Measurements from ENCODE around the gene SLC7A8. TPM values are rescaled to one million over a fixed set of nuclear protein-coding genes. Genes with fewer than 3 reads are reported as not detected.

Gene SLC7A8
- polyA plus RNA-seq, 1 donor (not counting 4 experiments of a cell fraction or from before 2014, with no cell fraction given), result 29.1 TPM

DNA sequence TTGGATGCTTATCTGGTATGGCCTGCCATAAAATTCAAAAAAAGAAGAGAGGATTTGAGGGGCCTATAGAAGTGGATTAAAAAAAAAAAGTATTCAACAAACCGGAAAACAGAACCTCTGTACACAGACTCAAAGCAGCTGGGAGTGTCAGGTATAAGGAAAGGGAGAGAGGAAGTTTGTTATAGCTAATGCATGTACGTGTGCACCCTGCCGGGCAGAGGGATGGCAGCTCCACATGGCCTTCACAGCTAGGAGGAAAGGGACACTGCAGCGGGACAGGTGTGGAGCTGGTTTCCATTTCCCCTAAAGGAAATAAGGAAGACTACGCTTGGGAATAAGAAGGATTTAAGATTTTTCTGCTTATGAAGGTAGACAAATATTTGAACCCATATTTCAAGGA lies 21.5 kb downstream of the SLC7A8 start:
- Histone ChIP-seq H4K20me1 (ENCODE audit: control insufficient read depth, extremely low read depth, insufficient read depth, low read length) (no peaks in the 10 kb centered on the region), H3K9me3 (ENCODE audit: control insufficient read depth, low read depth, low read length) (no peaks in the 10 kb centered on the region), H3K9ac (ENCODE audit: control insufficient read depth, extremely low read depth, insufficient read depth, low read length) (no peak overlapping the region), H3K4me1 (ENCODE audit: control insufficient read depth, extremely low read depth, insufficient read depth, low read length) (peaks cover 10% of the 10 kb centered on the region), H3K27me3 (ENCODE audit: control insufficient read depth, extremely low read depth, insufficient read depth, low read length) (no peaks in the 10 kb centered on the region), H3K4me3 (ENCODE audit: control insufficient read depth in 2 of 3, extremely low read depth in 1 of 3, insufficient read depth in 2 of 3, low read depth in 1 of 3, low read length in 3 of 3) (no peak overlapping the region), H3K9me1 (ENCODE audit: control insufficient read depth, extremely low read depth, insufficient read depth, low read length) (no peaks in the 10 kb centered on the region), H3K4me2 (ENCODE audit: control insufficient read depth, extremely low read depth, insufficient read depth, low read depth, low read length) (no peak overlapping the region), H3K79me2 (ENCODE audit: control insufficient read depth, insufficient read depth, low read length) (no peaks in the 10 kb centered on the region), H3K36me3 (ENCODE audit: control insufficient read depth in 2 of 2, extremely low read depth in 1 of 2, insufficient read depth in 2 of 2, low read length in 2 of 2) (peaks cover 0 to 24% of the 10 kb centered on the region in 2 experiments), H3K27ac (ENCODE audit: control insufficient read depth, insufficient read depth, low read length) (no peak overlapping the region), H2AFZ (ENCODE audit: control insufficient read depth, low read length) (no peak overlapping the region)
- no peak for FAIRE-seq
- dilution Hi-C loops (cut with MboI; ENCODE audit: extremely low pct_ligation_motif_present, low sequenced_read_pairs), result no loop called here
- no peak for DNase-seq (ENCODE audit: low read depth, low spot score)
- TF ChIP-seq CTCF (optimal IDR thresholded peaks at IDR 0.05 in 1 of 3, IDR thresholded peaks at IDR 0.05 in 1 of 3, conservative IDR thresholded peaks at IDR 0.05 in 1 of 3; ENCODE audit: extremely low read depth in 1 of 3, insufficient read depth in 2 of 3, low read length in 3 of 3), result no peak
- no peak for TF ChIP-seq EZH2 (IDR thresholded peaks at IDR 0.05; ENCODE audit: low read length)

DNA sequence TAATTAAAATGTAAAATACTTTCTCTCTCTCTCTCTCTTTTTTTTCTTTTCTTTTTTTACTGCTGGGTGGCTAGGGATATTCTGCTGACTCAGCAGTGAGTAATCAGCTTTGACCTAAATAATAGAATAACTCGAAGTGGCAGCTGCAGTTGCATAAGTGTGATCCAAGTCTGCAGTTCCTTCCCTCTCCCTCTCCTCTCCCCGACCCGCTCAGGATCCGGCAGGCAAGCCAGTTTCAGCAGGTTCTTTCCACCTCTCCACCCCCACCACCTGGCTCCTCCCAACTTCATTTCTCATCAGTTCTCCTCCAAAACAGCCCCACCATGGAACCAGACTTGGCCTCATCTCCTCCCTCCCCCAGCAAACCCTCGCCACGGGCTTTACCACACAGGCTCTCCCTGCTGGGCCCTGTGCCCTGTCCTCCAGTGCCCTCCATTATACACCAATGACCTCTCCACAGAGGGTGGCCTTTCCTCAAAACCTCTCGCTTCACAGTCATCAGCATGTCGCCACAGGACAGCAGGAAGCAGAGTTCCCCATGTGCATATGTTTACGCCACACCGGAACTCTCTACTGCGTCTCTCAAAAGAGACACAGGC lies 22.4 kb downstream of the SLC7A8 start:
- H3K27ac ChIP-seq (ENCODE audit: control insufficient read depth, insufficient read depth, low read length), result peak overlapping the region; percentile 84
- DNase-seq (ENCODE audit: low read depth, low spot score) (no peak), FAIRE-seq (peak; percentile 46)
- H3K9ac ChIP-seq (ENCODE audit: control insufficient read depth, extremely low read depth, insufficient read depth, low read length), result peak overlapping the region; percentile 65
- H3K4me1 ChIP-seq (ENCODE audit: control insufficient read depth, extremely low read depth, insufficient read depth, low read length), result peaks cover 10% of the 10 kb centered on the region
- H3K9me3 ChIP-seq (ENCODE audit: control insufficient read depth, low read depth, low read length), result no peaks in the 10 kb centered on the region
- no peak for TF ChIP-seq CTCF (optimal IDR thresholded peaks at IDR 0.05 in 1 of 3, IDR thresholded peaks at IDR 0.05 in 1 of 3, conservative IDR thresholded peaks at IDR 0.05 in 1 of 3; ENCODE audit: extremely low read depth in 1 of 3, insufficient read depth in 2 of 3, low read length in 3 of 3)
- TF ChIP-seq EZH2 (IDR thresholded peaks at IDR 0.05; ENCODE audit: low read length), result no peak
- no peaks in the 10 kb centered on the region for H3K9me1 ChIP-seq (ENCODE audit: control insufficient read depth, extremely low read depth, insufficient read depth, low read length)
- peak overlapping the region; percentile 84 for H2AFZ ChIP-seq (ENCODE audit: control insufficient read depth, low read length)
- H3K79me2 ChIP-seq (ENCODE audit: control insufficient read depth, insufficient read depth, low read length), result no peaks in the 10 kb centered on the region
- no peaks in the 10 kb centered on the region for H4K20me1 ChIP-seq (ENCODE audit: control insufficient read depth, extremely low read depth, insufficient read depth, low read length)
- peaks cover 0 to 22% of the 10 kb centered on the region in 2 experiments for H3K36me3 ChIP-seq (ENCODE audit: control insufficient read depth in 2 of 2, extremely low read depth in 1 of 2, insufficient read depth in 2 of 2, low read length in 2 of 2)
- no peaks in the 10 kb centered on the region for H3K27me3 ChIP-seq (ENCODE audit: control insufficient read depth, extremely low read depth, insufficient read depth, low read length)
- peak overlapping the region in 1 of 3 experiments; percentile 32 for H3K4me3 ChIP-seq (ENCODE audit: control insufficient read depth in 2 of 3, extremely low read depth in 1 of 3, insufficient read depth in 2 of 3, low read depth in 1 of 3, low read length in 3 of 3)
- peak overlapping the region; percentile 65 for H3K4me2 ChIP-seq (ENCODE audit: control insufficient read depth, extremely low read depth, insufficient read depth, low read depth, low read length)
- dilution Hi-C loops (cut with MboI; ENCODE audit: extremely low pct_ligation_motif_present, low sequenced_read_pairs), result no loop called here

All from keratinocyte (primary cell).